Endothelial cell of umbilical vein (primary cell): ENCODE results near the gene TRPC3. TPM values are rescaled to one million over a fixed set of nuclear protein-coding genes. Genes with fewer than 3 reads are reported as not detected.

Experiments used
- BruUV-seq: library from RNA; stranded (reverse); fragments of 400-500 nt; replicated peaks from 2 replicates; lab custom pipeline; 2021; lab: Mats Ljungman, UMichigan
- CTCF ChIA-PET: fragments of 300-600, 350-600 bp; sonication (Branson Sonifier 250); formaldehyde crosslinking; loops from one replicate; lab custom pipeline; 2021; ENCODE audit warnings: antibody characterized with exemption, inconsistent platforms; lab: Charles Lee
- POLR2A ChIA-PET: fragments of 300-600, 350-600 bp; sonication (Branson Sonifier 250); formaldehyde crosslinking; loops from one replicate; lab custom pipeline; 2021; ENCODE audit warnings: antibody characterized with exemption, inconsistent platforms; lab: Charles Lee
- DNase-seq: peaks from one replicate; pipeline ENCODE4 v3.0.0-alpha.2; 2011; ENCODE audit warnings: low read depth, low spot score
- FAIRE-seq: peaks from 2 replicates; lab custom pipeline; 2011; peaks lifted over from hg19 to GRCh38; lab: Jason Lieb, UNC
- H2AFZ ChIP-seq: 2 replicates; pipeline ENCODE4 v1.6.0; 2012; ENCODE audit warnings: low read depth, low read length, control low read depth, inconsistent platforms
- H3K27ac ChIP-seq: 2 replicates; pipeline ENCODE4 v1.5.1; 2011; ENCODE audit warnings: low read depth, mild to moderate bottlenecking, control low read depth, low read length, moderate library complexity; ENCODE audit not compliant: insufficient read depth
- H3K27me3 ChIP-seq, 2 experiments: 2 replicates each; pipeline versions ENCODE4 v1.6.0 to v1.6.1; 2011; ENCODE audit warnings: low read length in 2 of 2, mixed read lengths in 1 of 2; ENCODE audit not compliant: control insufficient read depth in 2 of 2, insufficient read depth in 2 of 2
- H3K36me3 ChIP-seq, 2 experiments: 2 replicates in 1 of 2; 3 replicates in 1 of 2; pipeline ENCODE4 v1.5.1; 2011; ENCODE audit warnings: low read length in 2 of 2, mild to moderate bottlenecking in 1 of 2, moderate library complexity in 1 of 2; ENCODE audit not compliant: control insufficient read depth in 2 of 2, insufficient read depth in 2 of 2; ENCODE audit errors: extremely low read depth in 1 of 2
- H3K4me1 ChIP-seq: 3 replicates; pipeline ENCODE4 v1.5.1; 2011; ENCODE audit warnings: mild to moderate bottlenecking, low read length; ENCODE audit not compliant: control insufficient read depth, insufficient read depth; ENCODE audit errors: extremely low read depth
- H3K4me2 ChIP-seq: 2 replicates; pipeline ENCODE4 v1.6.1; 2011; ENCODE audit warnings: low read length, control low read depth, mixed read lengths; ENCODE audit not compliant: insufficient read depth
- H3K4me3 ChIP-seq, 3 experiments: fragments of 200-600 bp in 1 of 3; sonication (generic), shearing (Covaris generic) in 1 of 3; replicated peaks in 1 of 3; 2 replicates each; pipeline ENCODE4 v1.5.1; 2011 to 2016; ENCODE audit warnings: control low read depth in 3 of 3, low read length in 3 of 3, mild to moderate bottlenecking in 2 of 3, inconsistent platforms in 1 of 3, low read depth in 1 of 3, moderate library complexity in 1 of 3; ENCODE audit not compliant: insufficient read depth in 1 of 3
- H3K79me2 ChIP-seq: 2 replicates; pipeline ENCODE4 v1.6.0; 2012; ENCODE audit warnings: low read length, inconsistent platforms; ENCODE audit not compliant: control insufficient read depth, insufficient read depth
- H3K9ac ChIP-seq: replicated peaks from 2 replicates; pipeline ENCODE3; 2011; ENCODE audit warnings: low read length, control low read depth; ENCODE audit not compliant: insufficient read depth; ENCODE audit errors: extremely low read depth
- H3K9me1 ChIP-seq: replicated peaks from 3 replicates; pipeline ENCODE4 v1.6.0; 2011; ENCODE audit warnings: mild to moderate bottlenecking, low read length; ENCODE audit not compliant: control insufficient read depth, insufficient read depth; ENCODE audit errors: extremely low read depth
- H3K9me3 ChIP-seq: replicated peaks from 2 replicates; pipeline ENCODE4 v1.5.1; 2012; ENCODE audit warnings: low read length, inconsistent platforms; ENCODE audit not compliant: control insufficient read depth, insufficient read depth
- H4K20me1 ChIP-seq: replicated peaks from 2 replicates; pipeline ENCODE3; 2011; ENCODE audit warnings: mild to moderate bottlenecking, low read length; ENCODE audit not compliant: control insufficient read depth, insufficient read depth; ENCODE audit errors: extremely low read depth
- EZH2 ChIP-seq: IDR thresholded peaks from 2 replicates; pipeline ENCODE4 v1.6.1; 2012; ENCODE audit warnings: borderline replicate concordance, low read depth, mild to moderate bottlenecking, moderate library complexity, low read length, inconsistent platforms; ENCODE audit not compliant: severe bottlenecking
- FOS ChIP-seq: IDR thresholded peaks from 2 replicates; pipeline ENCODE4 v1.6.1; 2011; ENCODE audit warnings: mild to moderate bottlenecking, low read length, moderate library complexity, borderline replicate concordance; ENCODE audit not compliant: insufficient read depth
- GATA2 ChIP-seq: IDR thresholded peaks from 2 replicates; pipeline ENCODE4 v1.7.0; 2011; ENCODE audit warnings: low read depth, mild to moderate bottlenecking, moderate library complexity, mixed read lengths, low read length; ENCODE audit not compliant: insufficient read length, insufficient read depth
- JUN ChIP-seq: IDR thresholded peaks from 2 replicates; pipeline ENCODE4 v1.6.1; 2011; ENCODE audit warnings: borderline replicate concordance, low read depth; ENCODE audit not compliant: insufficient read length, insufficient read depth
- MYC ChIP-seq: IDR thresholded peaks from one replicate; pipeline ENCODE4 v1.6.1; 2011; ENCODE audit warnings: mild to moderate bottlenecking, low read depth, low read length
- POLR2A ChIP-seq: IDR thresholded peaks from 2 replicates; pipeline ENCODE4 v1.6.1; 2012; ENCODE audit warnings: low read depth, mild to moderate bottlenecking, control low read depth, low read length
- POLR2AphosphoS5 ChIP-seq: IDR thresholded peaks from 2 replicates; pipeline ENCODE4 v1.6.1; 2012; ENCODE audit warnings: low read depth, mild to moderate bottlenecking, control low read depth, low read length, moderate library complexity; ENCODE audit not compliant: insufficient read depth
- dilution Hi-C: fragments of 300-500 bp; cut with MboI; formaldehyde crosslinking; loops from one replicate; pipeline ENCODE4 v1.15.0; 2019; ENCODE audit warnings: low sequenced_read_pairs; ENCODE audit not compliant: extremely low pct_ligation_motif_present
- intact Hi-C: fragments of 100-400 bp; cut with micrococcal nuclease; formaldehyde crosslinking; loops from one replicate; pipeline ENCODE4 v1.10.0; 2022
- polyA plus RNA-seq, 4 experiments: library from polyadenylated mRNA; depleted of rRNA in 3 of 4; stranded (reverse) in 3 of 4; unstranded in 1 of 4; fragments of >200 nt; gene quantifications; 2 replicates each; pipeline versions ENCODE4 v1.2.1 to v1.2.3, GENCODE V29; 2011 to 2012; ENCODE audit warnings: missing spikeins in 1 of 4
- total RNA-seq: library from RNA; stranded (reverse); gene quantifications from 2 replicates; pipeline ENCODE4 v1.2.3, GENCODE V29; 2021
- TF ChIP-seq, protein P1 (sequence below): IDR thresholded peaks from 2 replicates; pipeline ENCODE4 v1.6.1; 2011; ENCODE audit not compliant: insufficient read depth, insufficient read length
- TF ChIP-seq, protein P2 (sequence below), 2 donors: IDR thresholded peaks; 1 replicate in 1 of 2; 2 replicates in 1 of 2; pipeline ENCODE4 v1.5.1; 2011; ENCODE audit warnings: low read length in 2 of 2, mild to moderate bottlenecking in 2 of 2, moderate library complexity in 2 of 2, control low read depth in 1 of 2, inconsistent platforms in 1 of 2, low read depth in 1 of 2; ENCODE audit not compliant: insufficient read depth in 1 of 2; ENCODE audit errors: extremely low read depth in 1 of 2

Gene TRPC3
- total and polyA plus RNA-seq, 2 donors (not counting 3 experiments of a cell fraction or from before 2014, with no cell fraction given) = not detected

GRCh38 chr4:121960818-121961217, 9.0 kb upstream of the TRPC3 start:
- ChIA-PET CTCF (interaction anchor here (0.8 to 1.9 kb wide), 4 partner anchors 10 to 61 kb away, joined by 3 to 6 read pairs (median 4); no protein-coding TSS in a partner anchor), POLR2A (no interaction called here)
- FAIRE-seq (no peak), DNase-seq (no peak)
- H3K9ac ChIP-seq = no peak overlapping the region
- no peaks in the 10 kb centered on the region for H4K20me1 ChIP-seq
- no TSS peak for BruUV-seq
- H3K9me1 ChIP-seq = no peaks in the 10 kb centered on the region
- H3K27ac ChIP-seq = no peak overlapping the region
- H3K36me3 ChIP-seq = no peaks in the 10 kb centered on the region
- H3K4me3 ChIP-seq = no peak overlapping the region
- no peaks in the 10 kb centered on the region for H3K4me1 ChIP-seq
- H3K27me3 ChIP-seq = peaks cover 2 to 4% of the 10 kb centered on the region in 2 experiments
- TF ChIP-seq POLR2AphosphoS5 (no peak), JUN (no peak), GATA2 (no peak)
- intact Hi-C loops (no loop called here), dilution Hi-C loops (no loop called here)
- no peaks in the 10 kb centered on the region for H3K9me3 ChIP-seq
- no peaks in the 10 kb centered on the region for H3K79me2 ChIP-seq
- H2AFZ ChIP-seq = no peak overlapping the region
- H3K4me2 ChIP-seq = no peak overlapping the region

GRCh38 chr4:121958777-121959176, 6.9 kb upstream of the TRPC3 start:
- Histone ChIP-seq H3K4me3 (no peak overlapping the region), H3K79me2 (no peaks in the 10 kb centered on the region), H3K36me3 (no peaks in the 10 kb centered on the region), H3K27me3 (peaks cover 8 to 9% of the 10 kb centered on the region in 2 experiments), H3K27ac (no peak overlapping the region), H4K20me1 (no peaks in the 10 kb centered on the region), H3K4me1 (no peaks in the 10 kb centered on the region), H3K9ac (no peak overlapping the region), H3K4me2 (no peak overlapping the region), H3K9me3 (no peaks in the 10 kb centered on the region), H2AFZ (no peak overlapping the region), H3K9me1 (no peaks in the 10 kb centered on the region)
- dilution Hi-C loops (no loop called here), intact Hi-C loops (no loop called here)
- FAIRE-seq (no peak), DNase-seq (no peak)
- CTCF ChIA-PET = no interaction called here
- BruUV-seq = no TSS peak
- no peak for TF ChIP-seq JUN
- no peak for TF ChIP-seq POLR2AphosphoS5
- TF ChIP-seq, protein P1, sequence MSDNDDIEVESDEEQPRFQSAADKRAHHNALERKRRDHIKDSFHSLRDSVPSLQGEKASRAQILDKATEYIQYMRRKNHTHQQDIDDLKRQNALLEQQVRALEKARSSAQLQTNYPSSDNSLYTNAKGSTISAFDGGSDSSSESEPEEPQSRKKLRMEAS = no peak
- TF ChIP-seq GATA2 = no peak
- TF ChIP-seq FOS = no peak
- TF ChIP-seq EZH2 = no peak
- TF ChIP-seq MYC = no peak
- TF ChIP-seq, protein P2, sequence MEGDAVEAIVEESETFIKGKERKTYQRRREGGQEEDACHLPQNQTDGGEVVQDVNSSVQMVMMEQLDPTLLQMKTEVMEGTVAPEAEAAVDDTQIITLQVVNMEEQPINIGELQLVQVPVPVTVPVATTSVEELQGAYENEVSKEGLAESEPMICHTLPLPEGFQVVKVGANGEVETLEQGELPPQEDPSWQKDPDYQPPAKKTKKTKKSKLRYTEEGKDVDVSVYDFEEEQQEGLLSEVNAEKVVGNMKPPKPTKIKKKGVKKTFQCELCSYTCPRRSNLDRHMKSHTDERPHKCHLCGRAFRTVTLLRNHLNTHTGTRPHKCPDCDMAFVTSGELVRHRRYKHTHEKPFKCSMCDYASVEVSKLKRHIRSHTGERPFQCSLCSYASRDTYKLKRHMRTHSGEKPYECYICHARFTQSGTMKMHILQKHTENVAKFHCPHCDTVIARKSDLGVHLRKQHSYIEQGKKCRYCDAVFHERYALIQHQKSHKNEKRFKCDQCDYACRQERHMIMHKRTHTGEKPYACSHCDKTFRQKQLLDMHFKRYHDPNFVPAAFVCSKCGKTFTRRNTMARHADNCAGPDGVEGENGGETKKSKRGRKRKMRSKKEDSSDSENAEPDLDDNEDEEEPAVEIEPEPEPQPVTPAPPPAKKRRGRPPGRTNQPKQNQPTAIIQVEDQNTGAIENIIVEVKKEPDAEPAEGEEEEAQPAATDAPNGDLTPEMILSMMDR (IDR thresholded peaks at IDR 0.05; ENCODE audit: extremely low read depth in 1 of 2, insufficient read depth in 1 of 2, low read depth in 1 of 2, low read length in 2 of 2) = no peak
- TF ChIP-seq POLR2A = no peak
- POLR2A ChIA-PET = no interaction called here
